Keratinocyte (primary cell): ENCODE measurements around the gene CRELD1. TPM values are rescaled to one million over a fixed set of nuclear protein-coding genes. Genes with fewer than 3 reads are reported as not detected.

Source experiments
- DNase-seq: peaks from one replicate; pipeline ENCODE4 v3.0.0-alpha.2; 2011; ENCODE audit warnings: low read depth, missing footprints, low spot score
- FAIRE-seq: peaks from 2 replicates; lab custom pipeline; 2011; peaks lifted over from hg19 to GRCh38; lab: Jason Lieb, UNC
- H2AFZ ChIP-seq: 2 replicates; pipeline ENCODE4 v1.6.0; 2012; ENCODE audit warnings: low read length, control low read depth, inconsistent platforms; ENCODE audit not compliant: control insufficient read depth
- H3K27ac ChIP-seq: 2 replicates; pipeline ENCODE4 v1.5.1; 2011; ENCODE audit warnings: low read length; ENCODE audit not compliant: control insufficient read depth, insufficient read depth
- H3K27me3 ChIP-seq: 3 replicates; pipeline ENCODE4 v1.6.0; 2011; ENCODE audit warnings: low read length; ENCODE audit not compliant: control insufficient read depth, insufficient read depth; ENCODE audit errors: extremely low read depth
- H3K36me3 ChIP-seq, 2 experiments: 2 replicates in 1 of 2; 3 replicates in 1 of 2; pipeline ENCODE4 v1.5.1; 2011; ENCODE audit warnings: low read length in 2 of 2, mild to moderate bottlenecking in 1 of 2; ENCODE audit not compliant: control insufficient read depth in 2 of 2, insufficient read depth in 2 of 2; ENCODE audit errors: extremely low read depth in 1 of 2
- H3K4me1 ChIP-seq: 3 replicates; pipeline ENCODE4 v1.5.1; 2011; ENCODE audit warnings: low read length; ENCODE audit not compliant: control insufficient read depth, insufficient read depth; ENCODE audit errors: extremely low read depth
- H3K4me2 ChIP-seq: 3 replicates; pipeline ENCODE4 v1.6.0; 2011; ENCODE audit warnings: low read depth, low read length; ENCODE audit not compliant: control insufficient read depth, insufficient read depth; ENCODE audit errors: extremely low read depth
- H3K4me3 ChIP-seq, 3 experiments: fragments of 200-600 bp in 1 of 3; sonication (generic) in 1 of 3; 2 replicates in 2 of 3; 3 replicates in 1 of 3; pipeline ENCODE4 v1.5.1; 2011 to 2016; ENCODE audit warnings: low read length in 3 of 3, mild to moderate bottlenecking in 3 of 3, control low read depth in 2 of 3, inconsistent platforms in 1 of 3, low read depth in 1 of 3, mixed read lengths in 1 of 3, mixed run types in 1 of 3, moderate library complexity in 1 of 3; ENCODE audit not compliant: control insufficient read depth in 2 of 3, insufficient read depth in 2 of 3; ENCODE audit errors: extremely low read depth in 1 of 3
- H3K79me2 ChIP-seq: 2 replicates; pipeline ENCODE4 v1.6.0; 2012; ENCODE audit warnings: low read length; ENCODE audit not compliant: control insufficient read depth, insufficient read depth
- H3K9ac ChIP-seq: 3 replicates; pipeline ENCODE4 v1.6.0; 2011; ENCODE audit warnings: low read length; ENCODE audit not compliant: control insufficient read depth, insufficient read depth; ENCODE audit errors: extremely low read depth
- H3K9me1 ChIP-seq: 3 replicates; pipeline ENCODE4 v1.6.0; 2011; ENCODE audit warnings: low read length; ENCODE audit not compliant: control insufficient read depth, insufficient read depth; ENCODE audit errors: extremely low read depth
- H3K9me3 ChIP-seq: 2 replicates; pipeline ENCODE4 v1.5.1; 2012; ENCODE audit warnings: low read depth, low read length; ENCODE audit not compliant: control insufficient read depth
- H4K20me1 ChIP-seq: 3 replicates; pipeline ENCODE4 v1.6.0; 2011; ENCODE audit warnings: low read length; ENCODE audit not compliant: control insufficient read depth, insufficient read depth; ENCODE audit errors: extremely low read depth
- CTCF ChIP-seq, 3 experiments: IDR thresholded peaks in 1 of 3; conservative IDR thresholded peaks in 1 of 3; optimal IDR thresholded peaks in 1 of 3; 2 replicates in 2 of 3; 3 replicates in 1 of 3; pipeline versions ENCODE3 to v1.5.1; 2011; ENCODE audit warnings: low read length in 3 of 3, mild to moderate bottlenecking in 3 of 3, moderate library complexity in 2 of 3, control low read depth in 1 of 3, inconsistent platforms in 1 of 3; ENCODE audit not compliant: insufficient read depth in 2 of 3; ENCODE audit errors: extremely low read depth in 1 of 3
- EZH2 ChIP-seq: IDR thresholded peaks from one replicate; pipeline ENCODE4 v1.6.1; 2012; ENCODE audit warnings: inconsistent platforms, mild to moderate bottlenecking, low read length, moderate library complexity
- dilution Hi-C: fragments of 300-500 bp; cut with MboI; formaldehyde crosslinking; loops from one replicate; pipeline ENCODE4 v1.7.0; 2020; ENCODE audit warnings: low sequenced_read_pairs; ENCODE audit not compliant: extremely low pct_ligation_motif_present
- polyA plus RNA-seq, 5 experiments: library from polyadenylated mRNA; depleted of rRNA in 3 of 5; stranded (reverse) in 3 of 5; stranded (forward) in 1 of 5; unstranded in 1 of 5; fragments of >200 nt; gene quantifications; 1 replicate in 1 of 5; 2 replicates in 3 of 5; 3 replicates in 1 of 5; pipeline versions ENCODE4 v1.2.1 to v1.2.3, GENCODE V29; 2011 to 2012; ENCODE audit warnings: missing spikeins in 2 of 5, low read depth in 1 of 5, low replicate concordance in 1 of 5

CRELD1 gene
- polyA plus RNA-seq, 1 donor (not counting 4 experiments of a cell fraction or from before 2014, with no cell fraction given): 11.2 TPM

GRCh38 chr3:9911863-9912262 is 21.8 kb upstream of the CRELD1 start:
- peaks cover 12 to 20% of the 10 kb centered on the region in 2 experiments for H3K36me3 ChIP-seq
- no peaks in the 10 kb centered on the region for H3K9me1 ChIP-seq
- no peak for FAIRE-seq
- H3K27ac ChIP-seq: no peak overlapping the region
- H3K4me3 ChIP-seq: no peak overlapping the region
- TF ChIP-seq EZH2 (no peak), CTCF (optimal IDR thresholded peaks at IDR 0.05 in 1 of 3, IDR thresholded peaks at IDR 0.05 in 1 of 3, conservative IDR thresholded peaks at IDR 0.05 in 1 of 3; ENCODE audit: extremely low read depth in 1 of 3, insufficient read depth in 2 of 3, low read length in 3 of 3) (no peak)
- no peak overlapping the region for H3K4me2 ChIP-seq
- no peaks in the 10 kb centered on the region for H4K20me1 ChIP-seq
- peaks cover 32% of the 10 kb centered on the region for H3K4me1 ChIP-seq
- H2AFZ ChIP-seq: no peak overlapping the region
- dilution Hi-C loops: no loop called here
- no peaks in the 10 kb centered on the region for H3K9me3 ChIP-seq
- no peak for DNase-seq
- H3K27me3 ChIP-seq: no peaks in the 10 kb centered on the region
- H3K9ac ChIP-seq: no peak overlapping the region
- H3K79me2 ChIP-seq: no peaks in the 10 kb centered on the region

- H3K4me2 ChIP-seq: no peak overlapping the region
- TF ChIP-seq EZH2: no peak
- no peak for TF ChIP-seq CTCF (optimal IDR thresholded peaks at IDR 0.05 in 1 of 3, IDR thresholded peaks at IDR 0.05 in 1 of 3, conservative IDR thresholded peaks at IDR 0.05 in 1 of 3; ENCODE audit: extremely low read depth in 1 of 3, insufficient read depth in 2 of 3, low read length in 3 of 3)
- H3K27me3 ChIP-seq: no peaks in the 10 kb centered on the region
- peaks cover 36% of the 10 kb centered on the region for H3K4me1 ChIP-seq
- dilution Hi-C loops: no loop called here
- no peak overlapping the region for H3K4me3 ChIP-seq
- FAIRE-seq (no peak), DNase-seq (no peak)
- H3K79me2 ChIP-seq: no peaks in the 10 kb centered on the region
- H4K20me1 ChIP-seq: no peaks in the 10 kb centered on the region
- no peaks in the 10 kb centered on the region for H3K9me1 ChIP-seq
- H3K36me3 ChIP-seq: peaks cover 11 to 18% of the 10 kb centered on the region in 2 experiments
- no peak overlapping the region for H2AFZ ChIP-seq
- H3K9me3 ChIP-seq: no peaks in the 10 kb centered on the region
- no peak overlapping the region for H3K27ac ChIP-seq
- H3K9ac ChIP-seq: no peak overlapping the region
These were observed 21.2 kb upstream of the CRELD1 start for GRCh38 chr3:9912294-9912935.
